SK-N-SH (cell line): ENCODE data around the gene MOB1A.

Experiments used
- CHD2 ChIP-seq: fragments of 150-350 bp; IDR thresholded peaks from 2 replicates; pipeline ENCODE4 v1.6.1; 2018; ENCODE audit warnings: low read length; ENCODE audit not compliant: partially characterized antibody
- EZH2phosphoT487 ChIP-seq: fragments of 200-600 bp; sonication (generic); IDR thresholded peaks from 2 replicates; pipeline ENCODE4 v1.6.1; 2017; ENCODE audit warnings: low read depth, mixed run types, mild to moderate bottlenecking, antibody characterized with exemption, moderate library complexity, borderline replicate concordance
- FOXM1 ChIP-seq: IDR thresholded peaks from 2 replicates; pipeline ENCODE4 v1.4.0; 2012; ENCODE audit warnings: low read depth, mild to moderate bottlenecking
- NRF1 ChIP-seq: IDR thresholded peaks from 2 replicates; pipeline ENCODE4 v1.6.1; 2012; ENCODE audit warnings: low read depth, mild to moderate bottlenecking, low read length
- POLR2AphosphoS5 ChIP-seq: IDR thresholded peaks from 2 replicates; pipeline ENCODE4 v1.6.1; 2012; ENCODE audit warnings: low read depth, low read length
- RAD21 ChIP-seq: IDR thresholded peaks from 2 replicates; pipeline ENCODE4 v1.6.1; 2012; ENCODE audit warnings: mild to moderate bottlenecking, low read length
- SMC3 ChIP-seq: IDR thresholded peaks from 2 replicates; pipeline ENCODE4 v1.6.1; 2012; ENCODE audit warnings: low read depth, low read length, improper control_type of control experiment
- TEAD4 ChIP-seq: IDR thresholded peaks from 2 replicates; pipeline ENCODE4 v1.4.0; 2012; ENCODE audit warnings: mild to moderate bottlenecking, borderline replicate concordance; ENCODE audit not compliant: insufficient read depth
- YY1 ChIP-seq: IDR thresholded peaks from 2 replicates; pipeline ENCODE4 v1.4.0; 2012; ENCODE audit warnings: low read depth, mild to moderate bottlenecking
- TF ChIP-seq, protein P1 (sequence below): fragments of 200-600 bp; sonication (generic); IDR thresholded peaks from 2 replicates; pipeline ENCODE4 v1.6.1; 2017; ENCODE audit warnings: antibody characterized with exemption, mild to moderate bottlenecking, moderate library complexity

DNA sequence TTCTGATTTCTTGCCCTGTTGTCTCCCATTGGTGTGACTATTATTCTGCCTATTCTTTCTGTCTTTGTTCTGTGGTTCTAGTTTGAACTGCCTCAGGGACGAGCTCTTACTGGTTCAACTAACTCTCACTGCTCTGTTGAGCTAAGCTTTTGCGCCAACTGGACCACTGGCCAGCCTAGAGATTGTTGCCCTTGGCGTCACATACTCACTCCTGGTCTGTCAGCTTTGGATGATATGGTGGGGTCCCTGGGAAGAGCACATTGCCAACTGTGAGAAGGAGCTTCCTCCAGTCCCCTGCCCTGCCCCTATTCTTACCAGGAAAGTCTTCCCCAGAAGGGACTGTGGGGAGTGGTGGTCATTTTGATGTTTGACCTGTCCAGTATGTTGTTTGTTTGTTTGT lies 25.8 kb upstream of the MOB1A start:
- TF ChIP-seq NRF1 = no peak
- TF ChIP-seq, protein P1, sequence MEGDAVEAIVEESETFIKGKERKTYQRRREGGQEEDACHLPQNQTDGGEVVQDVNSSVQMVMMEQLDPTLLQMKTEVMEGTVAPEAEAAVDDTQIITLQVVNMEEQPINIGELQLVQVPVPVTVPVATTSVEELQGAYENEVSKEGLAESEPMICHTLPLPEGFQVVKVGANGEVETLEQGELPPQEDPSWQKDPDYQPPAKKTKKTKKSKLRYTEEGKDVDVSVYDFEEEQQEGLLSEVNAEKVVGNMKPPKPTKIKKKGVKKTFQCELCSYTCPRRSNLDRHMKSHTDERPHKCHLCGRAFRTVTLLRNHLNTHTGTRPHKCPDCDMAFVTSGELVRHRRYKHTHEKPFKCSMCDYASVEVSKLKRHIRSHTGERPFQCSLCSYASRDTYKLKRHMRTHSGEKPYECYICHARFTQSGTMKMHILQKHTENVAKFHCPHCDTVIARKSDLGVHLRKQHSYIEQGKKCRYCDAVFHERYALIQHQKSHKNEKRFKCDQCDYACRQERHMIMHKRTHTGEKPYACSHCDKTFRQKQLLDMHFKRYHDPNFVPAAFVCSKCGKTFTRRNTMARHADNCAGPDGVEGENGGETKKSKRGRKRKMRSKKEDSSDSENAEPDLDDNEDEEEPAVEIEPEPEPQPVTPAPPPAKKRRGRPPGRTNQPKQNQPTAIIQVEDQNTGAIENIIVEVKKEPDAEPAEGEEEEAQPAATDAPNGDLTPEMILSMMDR = no peak
- no peak for TF ChIP-seq CHD2
- TF ChIP-seq POLR2AphosphoS5 = no peak
- no peak for TF ChIP-seq RAD21
- no peak for TF ChIP-seq FOXM1
- TF ChIP-seq TEAD4 = no peak
- no peak for TF ChIP-seq EZH2phosphoT487
- TF ChIP-seq SMC3 = no peak
- TF ChIP-seq YY1 = no peak
